Measurements from ENCODE around the gene TMEM45B. TPM values are rescaled to one million over a fixed set of nuclear protein-coding genes. Genes with fewer than 3 reads are reported as not detected.

TMEM45B gene
- total and polyA plus RNA-seq, 12 donors, result 0.11 TPM; not detected in 11

- ATAC-seq (no peak), DNase-seq (no peak)
- H3K4me3 ChIP-seq, result no peak overlapping the region
- TF ChIP-seq CTCF (IDR thresholded peaks at IDR 0.05), result no peak
- H3K4me1 ChIP-seq, result peaks cover 0 to 16% (median 9%) of the 10 kb centered on the region in 9 donors
- H3K9me3 ChIP-seq, result no peaks in the 10 kb centered on the region
- no peak overlapping the region for H3K27ac ChIP-seq
- intact Hi-C loops (cut with DNase I), result no loop called here
- peaks cover 0 to 23% (median 0%) of the 10 kb centered on the region in 9 donors for H3K36me3 ChIP-seq
- no peaks in the 10 kb centered on the region for H3K27me3 ChIP-seq
- 92 to 95% methylated on average over 11 of the region's 11 CpGs for WGBS, 2 donors
These were observed 39.4 kb downstream of the TMEM45B start for GRCh38 chr11:129855086-129855485.

- WGBS, 2 donors, result 86 to 88% methylated on average over 8 of the region's 8 CpGs
- peaks cover 0 to 16% (median 9%) of the 10 kb centered on the region in 9 donors for H3K4me1 ChIP-seq
- intact Hi-C loops (cut with DNase I), result no loop called here
- no peaks in the 10 kb centered on the region for H3K27me3 ChIP-seq
- H3K36me3 ChIP-seq, result peaks cover 0 to 31% (median 0%) of the 10 kb centered on the region in 9 donors
- H3K27ac ChIP-seq, result no peak overlapping the region
- no peaks in the 10 kb centered on the region for H3K9me3 ChIP-seq
- ATAC-seq, result no peak
- no peak overlapping the region for H3K4me3 ChIP-seq
- TF ChIP-seq CTCF (IDR thresholded peaks at IDR 0.05), result no peak
- no peak for DNase-seq
These were observed 40.4 kb downstream of the TMEM45B start for GRCh38 chr11:129856036-129856435.

- H3K36me3 ChIP-seq, result peaks cover 0 to 82% (median 34%) of the 10 kb centered on the region in 9 donors
- no peak for TF ChIP-seq CTCF (IDR thresholded peaks at IDR 0.05)
- H3K27me3 ChIP-seq, result no peaks in the 10 kb centered on the region
- intact Hi-C loops (cut with DNase I), result no loop called here
- peak overlapping the region in 7 of 10 donors; percentile 13 to 61 (median 32) for H3K27ac ChIP-seq
- peaks cover 0 to 28% (median 10%) of the 10 kb centered on the region in 9 donors for H3K4me1 ChIP-seq
- no peaks in the 10 kb centered on the region for H3K9me3 ChIP-seq
- 43 to 51% methylated on average over 16 of the region's 16 CpGs for WGBS, 2 donors
- DNase-seq (peak in 1 of 2 donors; percentile 50), ATAC-seq (peak in 7 of 8 donors; percentile 78 to 92 (median 87))
- peak overlapping the region in 1 of 10 donors; percentile 2 for H3K4me3 ChIP-seq
These were observed 46.3 kb downstream of the TMEM45B start for GRCh38 chr11:129861702-129862522.

GRCh38 chr11:129864811-129865210 is 49.2 kb downstream of the TMEM45B start:
- Histone ChIP-seq H3K4me1 (peaks cover 0 to 29% (median 10%) of the 10 kb centered on the region in 9 donors), H3K27me3 (no peaks in the 10 kb centered on the region), H3K36me3 (peaks cover 0 to 98% (median 50%) of the 10 kb centered on the region in 9 donors), H3K9me3 (no peaks in the 10 kb centered on the region), H3K4me3 (no peak overlapping the region), H3K27ac (no peak overlapping the region)
- intact Hi-C loops (cut with DNase I), result no loop called here
- TF ChIP-seq CTCF (IDR thresholded peaks at IDR 0.05), result no peak
- no peak for DNase-seq
- ATAC-seq, result no peak
- 96 to 97% methylated on average over 5 of the region's 5 CpGs for WGBS, 2 donors
